ENCODE results near the gene TNF.

DNA sequence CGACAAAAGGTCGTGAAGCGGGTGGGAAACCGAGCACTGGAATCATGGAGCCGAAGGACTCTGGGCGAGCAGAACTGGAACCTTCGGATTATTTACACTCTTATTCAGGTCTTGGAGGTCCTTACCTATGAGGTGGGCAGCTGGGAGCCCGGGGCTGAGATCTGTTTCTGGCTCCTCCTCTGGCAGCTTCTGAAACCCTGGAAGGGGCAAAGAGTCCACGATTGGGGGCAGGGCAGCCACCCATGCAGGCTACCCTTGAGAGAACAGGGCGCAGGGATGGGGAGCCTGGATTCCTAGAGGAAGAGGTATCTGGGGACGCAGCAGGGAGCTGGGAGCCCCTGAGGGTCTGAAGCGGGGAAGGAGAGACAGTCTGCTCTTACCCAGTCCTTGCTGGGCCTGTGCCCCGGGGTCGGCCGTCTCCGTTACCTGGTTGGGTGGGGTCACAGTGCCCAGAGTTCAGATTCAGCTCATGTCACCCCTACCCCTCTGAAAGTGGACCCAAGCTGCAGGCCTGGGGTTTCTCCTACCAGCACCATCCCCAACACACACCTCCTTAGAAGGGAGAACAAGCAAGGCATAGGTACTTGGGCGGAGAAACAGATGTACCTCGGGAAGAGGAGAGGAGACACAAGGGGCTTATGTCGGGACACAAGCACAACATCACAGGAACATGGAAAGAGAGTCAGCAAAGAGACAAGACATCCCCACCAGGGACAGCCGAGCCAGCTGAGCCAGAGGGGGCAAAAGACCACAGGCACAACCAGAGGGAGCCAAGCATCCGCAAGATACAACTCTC lies 6.3 kb downstream of the TNF start:
- TF ChIP-seq, protein P1, sequence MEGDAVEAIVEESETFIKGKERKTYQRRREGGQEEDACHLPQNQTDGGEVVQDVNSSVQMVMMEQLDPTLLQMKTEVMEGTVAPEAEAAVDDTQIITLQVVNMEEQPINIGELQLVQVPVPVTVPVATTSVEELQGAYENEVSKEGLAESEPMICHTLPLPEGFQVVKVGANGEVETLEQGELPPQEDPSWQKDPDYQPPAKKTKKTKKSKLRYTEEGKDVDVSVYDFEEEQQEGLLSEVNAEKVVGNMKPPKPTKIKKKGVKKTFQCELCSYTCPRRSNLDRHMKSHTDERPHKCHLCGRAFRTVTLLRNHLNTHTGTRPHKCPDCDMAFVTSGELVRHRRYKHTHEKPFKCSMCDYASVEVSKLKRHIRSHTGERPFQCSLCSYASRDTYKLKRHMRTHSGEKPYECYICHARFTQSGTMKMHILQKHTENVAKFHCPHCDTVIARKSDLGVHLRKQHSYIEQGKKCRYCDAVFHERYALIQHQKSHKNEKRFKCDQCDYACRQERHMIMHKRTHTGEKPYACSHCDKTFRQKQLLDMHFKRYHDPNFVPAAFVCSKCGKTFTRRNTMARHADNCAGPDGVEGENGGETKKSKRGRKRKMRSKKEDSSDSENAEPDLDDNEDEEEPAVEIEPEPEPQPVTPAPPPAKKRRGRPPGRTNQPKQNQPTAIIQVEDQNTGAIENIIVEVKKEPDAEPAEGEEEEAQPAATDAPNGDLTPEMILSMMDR (conservative IDR thresholded peaks at IDR 0.05 in 1 of 2, IDR thresholded peaks at IDR 0.05 in 1 of 2; ENCODE audit: low read depth in 1 of 2, low read length in 2 of 2), result no peak
- peak; percentile 16 for TF ChIP-seq EZH2 (IDR thresholded peaks at IDR 0.05; ENCODE audit: low read length, missing control alignments)

Measured in fibroblast of lung (primary cell).